Naive thymus-derived CD4-positive, alpha-beta T cell (primary cell): ENCODE measurements around the gene AVPI1. TPM values are rescaled to one million over a fixed set of nuclear protein-coding genes. Genes with fewer than 3 reads are reported as not detected.

Experiments
- ATAC-seq: fragments of 150-1000 bp; cut with Tn5 transposase; 2 replicates; pipeline ENCODE4 v1.10.0; 2021; ENCODE audit warnings: mild to moderate bottlenecking, moderate library complexity
- CTCF ChIA-PET: fragments of 350-600 bp; sonication (Branson Sonifier 250); formaldehyde crosslinking; loops from one replicate; lab custom pipeline; 2021; ENCODE audit warnings: antibody characterized with exemption; lab: Charles Lee
- POLR2A ChIA-PET: fragments of 350-600 bp; sonication (Branson Sonifier 250); formaldehyde crosslinking; loops from one replicate; lab custom pipeline; 2021; ENCODE audit warnings: antibody characterized with exemption, inconsistent platforms; lab: Charles Lee
- DNase-seq, 9 donors: peaks; one replicate each; pipeline versions ENCODE4 v3.0.0 to v3.0.0-alpha.2; 2020 to 2022; ENCODE audit warnings: mixed read lengths in 1 of 9
- H3K27ac ChIP-seq: one replicate; pipeline ENCODE4 v1.7.0; 2013; ENCODE audit warnings: mild to moderate bottlenecking, low read depth, low read length, moderate library complexity
- H3K27me3 ChIP-seq, 2 donors: one replicate each; pipeline ENCODE4 v1.7.0; 2013; ENCODE audit warnings: low read length in 2 of 2, mild to moderate bottlenecking in 2 of 2, moderate library complexity in 2 of 2; ENCODE audit not compliant: control insufficient read depth in 2 of 2, insufficient read depth in 2 of 2
- H3K36me3 ChIP-seq, 3 experiments: 1 replicate in 2 of 3; 2 replicates in 1 of 3; pipeline ENCODE4 v1.7.0; 2013; ENCODE audit warnings: low read length in 3 of 3, mild to moderate bottlenecking in 3 of 3, moderate library complexity in 1 of 3; ENCODE audit not compliant: insufficient read depth in 3 of 3, control insufficient read depth in 2 of 3
- H3K4me1 ChIP-seq, 2 donors: one replicate each; pipeline ENCODE4 v1.7.0; 2013; ENCODE audit warnings: low read length in 2 of 2, mild to moderate bottlenecking in 2 of 2, moderate library complexity in 1 of 2; ENCODE audit not compliant: control insufficient read depth in 2 of 2, insufficient read depth in 2 of 2
- H3K4me3 ChIP-seq: 2 replicates; pipeline ENCODE4 v1.7.0; 2013; ENCODE audit warnings: mild to moderate bottlenecking, low read length
- H3K9me3 ChIP-seq, 3 experiments: 1 replicate in 2 of 3; 2 replicates in 1 of 3; pipeline ENCODE4 v1.7.0; 2013; ENCODE audit warnings: low read length in 3 of 3; ENCODE audit not compliant: control insufficient read depth in 2 of 3
- H3K27ac Mint-ChIP-seq, 9 donors: one replicate each; pipeline ENCODE4 v1.8.0; 2020 to 2022; ENCODE audit warnings: mixed read lengths in 9 of 9, mild to moderate bottlenecking in 8 of 9, moderate library complexity in 5 of 9, inconsistent platforms in 2 of 9
- H3K27me3 Mint-ChIP-seq, 5 donors: one replicate each; pipeline ENCODE4 v1.8.0; 2021 to 2022; ENCODE audit warnings: mixed read lengths in 5 of 5, mild to moderate bottlenecking in 1 of 5
- H3K36me3 Mint-ChIP-seq, 5 donors: one replicate each; pipeline ENCODE4 v1.8.0; 2020 to 2022; ENCODE audit warnings: mixed read lengths in 5 of 5, mild to moderate bottlenecking in 3 of 5, inconsistent platforms in 1 of 5
- H3K4me1 Mint-ChIP-seq, 7 donors: one replicate each; pipeline ENCODE4 v1.8.0; 2020 to 2022; ENCODE audit warnings: mixed read lengths in 7 of 7, mild to moderate bottlenecking in 3 of 7, inconsistent platforms in 1 of 7
- H3K4me3 Mint-ChIP-seq, 10 donors: one replicate each; pipeline ENCODE4 v1.8.0; 2020 to 2022; ENCODE audit warnings: mild to moderate bottlenecking in 10 of 10, mixed read lengths in 10 of 10, moderate library complexity in 6 of 10, inconsistent platforms in 2 of 10
- H3K9me3 Mint-ChIP-seq, 11 donors: one replicate each; pipeline ENCODE4 v1.8.0; 2020 to 2022; ENCODE audit warnings: mixed read lengths in 11 of 11, mild to moderate bottlenecking in 4 of 11, inconsistent platforms in 1 of 11, moderate library complexity in 1 of 11
- intact Hi-C, 2 donors: fragments of 100-400 bp; cut with micrococcal nuclease; formaldehyde crosslinking; loops; one replicate each; pipeline ENCODE4 v1.15.1; 2023
- polyA plus RNA-seq, 2 donors: library from polyadenylated mRNA; unstranded; fragments of 300-500 nt; fragmentation: Illumina TruSeq; gene quantifications; one replicate each; pipeline ENCODE4 v1.2.3, GENCODE V29; 2021
- total RNA-seq, 6 experiments: library from RNA in 5 of 6; stranded (reverse) in 5 of 6; gene quantifications; 1 replicate in 5 of 6; 2 replicates in 1 of 6; pipeline ENCODE4 v1.2.3 and lab custom pipeline; 2021 to 2026

AVPI1 gene
- total and polyA plus RNA-seq, 7 experiments from 2014 or later, result 0.65 to 10.6 (median 2.2) TPM

DNA sequence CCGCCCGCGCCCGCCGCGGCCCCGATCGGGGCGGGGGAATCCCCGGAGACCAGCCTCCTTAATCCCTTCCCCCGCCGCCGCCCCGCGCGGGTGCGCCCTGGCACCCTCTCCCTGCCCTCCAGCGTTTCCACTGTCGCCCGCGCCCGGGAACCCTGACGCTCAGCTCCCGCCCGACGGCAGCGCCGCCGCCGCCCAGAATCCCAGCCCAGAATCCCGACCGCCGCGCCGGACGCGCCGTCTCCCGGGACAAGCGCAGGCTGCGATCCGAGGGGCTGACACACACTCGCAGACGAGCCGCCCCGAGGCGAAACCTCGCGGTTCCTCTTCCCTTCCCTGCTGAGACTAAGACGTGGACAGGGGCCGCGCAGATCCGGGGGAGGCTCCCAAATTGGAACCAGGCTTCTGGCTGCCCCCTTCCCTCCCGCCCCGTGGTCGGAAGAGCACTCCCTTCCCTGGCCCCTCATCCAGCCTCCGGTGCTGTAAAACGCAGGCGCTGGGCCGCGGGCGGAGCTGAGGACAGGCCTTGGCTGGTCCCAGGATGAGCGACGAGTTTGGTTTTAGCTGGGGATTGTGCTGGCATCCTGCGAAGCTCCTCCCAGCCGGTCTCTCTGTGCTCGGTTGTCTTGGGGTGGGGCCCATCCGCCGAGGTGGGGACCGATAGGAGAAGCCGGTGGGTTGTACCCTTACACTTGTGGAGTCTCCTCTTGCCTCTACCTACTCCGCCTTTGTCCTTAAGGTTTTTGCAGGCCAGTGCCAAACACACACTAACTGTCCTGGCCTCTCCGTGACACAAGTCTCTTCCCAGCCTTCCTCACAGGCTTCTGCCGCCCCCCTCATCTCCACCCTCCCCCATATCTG, 27.6 kb upstream of the AVPI1 start:
- Histone ChIP-seq H3K27me3 (no peaks in the 10 kb centered on the region), H3K36me3 (no peaks in the 10 kb centered on the region), H3K9me3 (no peaks in the 10 kb centered on the region), H3K27ac (no peak overlapping the region), H3K4me3 (peak overlapping the region; percentile 69), H3K4me1 (peaks cover 5 to 6% of the 10 kb centered on the region in 2 donors)
- no peaks in the 10 kb centered on the region for H3K9me3 Mint-ChIP-seq
- peak overlapping the region in 3 of 9 donors; percentile 38 to 86 (median 41) for H3K27ac Mint-ChIP-seq
- peak overlapping the region; percentile 95 to 100 (median 99) for H3K4me3 Mint-ChIP-seq
- intact Hi-C loops, result loop anchor here (1.0 to 2.0 kb wide), 6 partner anchors 14 to 74 kb away; partner anchors contain the start of genes ZFYVE27 (in 2 of the 2), AVPI1 (in 1 of the 2) and PI4K2A (in 1 of the 2)
- peaks cover 0 to 4% (median 0%) of the 10 kb centered on the region in 5 donors for H3K36me3 Mint-ChIP-seq
- peaks cover 5 to 20% (median 11%) of the 10 kb centered on the region in 7 donors for H3K4me1 Mint-ChIP-seq
- ATAC-seq (peak; percentile 59), DNase-seq (peak in 1 of 9 donors; percentile 40)
- peaks cover 8 to 38% (median 13%) of the 10 kb centered on the region in 5 donors for H3K27me3 Mint-ChIP-seq
- CTCF ChIA-PET, result interaction anchor here (1.0 to 1.4 kb wide), 2 partner anchors 11 to 17 kb away, joined by 3 to 4 read pairs; no protein-coding TSS in a partner anchor
- POLR2A ChIA-PET, result interaction anchor here (1.2 to 2.3 kb wide), 2 partner anchors 22 to 27 kb away, joined by 7 read pairs; partner anchors contain the start of genes AVPI1 and ZFYVE27

DNA sequence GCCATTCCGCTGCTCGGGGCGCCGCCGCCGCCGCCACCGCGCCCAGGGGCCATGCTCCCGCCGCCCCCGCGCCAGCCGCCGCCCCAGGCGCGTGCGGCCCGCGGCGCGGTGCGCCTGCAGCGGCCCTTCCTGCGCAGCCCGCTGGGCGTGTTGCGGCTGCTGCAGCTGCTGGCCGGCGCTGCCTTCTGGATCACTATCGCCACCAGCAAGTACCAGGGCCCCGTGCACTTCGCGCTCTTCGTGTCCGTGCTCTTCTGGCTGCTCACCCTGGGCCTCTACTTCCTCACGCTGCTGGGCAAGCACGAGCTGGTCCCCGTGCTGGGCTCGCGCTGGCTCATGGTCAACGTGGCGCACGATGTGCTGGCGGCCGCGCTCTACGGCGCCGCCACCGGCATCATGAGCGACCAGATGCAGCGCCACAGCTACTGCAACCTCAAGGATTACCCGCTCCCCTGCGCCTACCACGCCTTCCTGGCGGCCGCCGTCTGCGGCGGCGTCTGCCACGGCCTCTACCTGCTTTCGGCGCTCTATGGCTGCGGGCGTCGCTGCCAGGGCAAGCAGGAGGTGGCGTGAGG, 26.9 kb upstream of the AVPI1 start:
- Mint-ChIP-seq H3K9me3 (no peaks in the 10 kb centered on the region), H3K27ac (peak overlapping the region in 7 of 9 donors; percentile 44 to 95 (median 80)), H3K36me3 (peaks cover 0 to 4% (median 0%) of the 10 kb centered on the region in 5 donors), H3K4me3 (peak overlapping the region; percentile 95 to 100 (median 99)), H3K27me3 (peaks cover 15 to 43% (median 19%) of the 10 kb centered on the region in 5 donors), H3K4me1 (peaks cover 5 to 20% (median 11%) of the 10 kb centered on the region in 7 donors)
- DNase-seq (peak; percentile 28 to 67 (median 39)), ATAC-seq (peak; percentile 83)
- Histone ChIP-seq H3K9me3 (no peaks in the 10 kb centered on the region), H3K36me3 (no peaks in the 10 kb centered on the region), H3K4me1 (peaks cover 5 to 6% of the 10 kb centered on the region in 2 donors), H3K27ac (no peak overlapping the region), H3K27me3 (no peaks in the 10 kb centered on the region), H3K4me3 (peak overlapping the region; percentile 69)
- CTCF ChIA-PET, result interaction anchor here (1.0 to 1.4 kb wide), 2 partner anchors 10 to 18 kb away, joined by 3 to 4 read pairs; no protein-coding TSS in a partner anchor
- intact Hi-C loops, result loop anchor here (1.0 to 2.0 kb wide), 6 partner anchors 13 to 74 kb away; partner anchors contain the start of genes ZFYVE27 (in 2 of the 2), AVPI1 (in 1 of the 2) and PI4K2A (in 1 of the 2)
- POLR2A ChIA-PET, result interaction anchor here (0.6 to 2.3 kb wide), 3 partner anchors 23 to 31 kb away, joined by 3 to 7 read pairs (median 7); partner anchors contain the start of genes AVPI1 and ZFYVE27

DNA sequence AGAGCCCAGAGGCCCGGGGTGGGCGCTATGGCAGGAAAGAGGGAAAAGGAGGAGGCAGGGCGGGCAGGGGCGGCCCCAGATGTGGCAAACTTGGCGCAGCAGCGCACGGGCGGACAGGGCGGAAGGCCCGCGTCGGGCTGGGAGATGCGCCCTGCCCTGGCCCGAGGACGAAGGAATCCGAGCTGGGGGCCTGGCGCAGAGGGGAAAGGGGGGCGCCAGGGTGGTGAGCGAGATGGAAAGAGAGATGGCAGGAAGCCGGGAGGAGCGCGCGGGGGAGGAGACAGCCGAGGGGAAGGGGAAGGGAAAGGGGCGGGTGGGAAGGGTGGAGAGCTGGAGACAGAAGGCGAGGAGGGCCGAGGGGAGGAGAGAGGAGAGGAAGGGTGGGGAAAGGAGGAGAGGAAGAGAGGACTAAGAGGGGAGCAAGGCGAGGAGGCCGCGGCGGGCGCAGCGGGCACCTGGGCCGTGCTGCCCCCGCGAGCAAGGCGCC, 26.3 kb upstream of the AVPI1 start, which contains the start of gene MARVELD1:
TSS of gene MARVELD1 (plus strand) at position 392 of the 487 bp plus-strand sequence. CDS start 147 bp downstream, outside the sequence.
- intact Hi-C loops, result no loop called here
- H3K27me3 ChIP-seq, result no peaks in the 10 kb centered on the region
- Mint-ChIP-seq H3K4me3 (peak within 1 kb of the TSS; percentile 95 to 100 (median 99)), H3K36me3 (peaks cover 0 to 4% (median 0%) of the 10 kb centered on the region in 5 donors), H3K9me3 (no peaks in the 10 kb centered on the region), H3K27me3 (peaks cover 15 to 44% (median 21%) of the 10 kb centered on the region in 5 donors), H3K27ac (peak within 1 kb of the TSS in 7 of 9 donors; percentile 64 to 95 (median 80)), H3K4me1 (peaks cover 5 to 20% (median 11%) of the 10 kb centered on the region in 7 donors)
- peak within 1 kb of the TSS; percentile 69 for H3K4me3 ChIP-seq
- DNase-seq (peak in 1 of 9 donors; percentile 31), ATAC-seq (no peak)
- peaks cover 5 to 6% of the 10 kb centered on the region in 2 donors for H3K4me1 ChIP-seq
- ChIA-PET POLR2A (interaction anchor here (0.6 to 2.3 kb wide), 4 partner anchors 23 to 31 kb away, joined by 3 to 7 read pairs (median 6); partner anchors contain the start of genes AVPI1 and ZFYVE27), CTCF (interaction anchor here (1.0 to 2.4 kb wide), 4 partner anchors 10 to 23 kb away, joined by 3 to 7 read pairs (median 5); partner anchors contain the start of gene ZFYVE27)
- no peak within 1 kb of the TSS for H3K27ac ChIP-seq
- H3K9me3 ChIP-seq, result no peaks in the 10 kb centered on the region
- H3K36me3 ChIP-seq, result no peaks in the 10 kb centered on the region

DNA sequence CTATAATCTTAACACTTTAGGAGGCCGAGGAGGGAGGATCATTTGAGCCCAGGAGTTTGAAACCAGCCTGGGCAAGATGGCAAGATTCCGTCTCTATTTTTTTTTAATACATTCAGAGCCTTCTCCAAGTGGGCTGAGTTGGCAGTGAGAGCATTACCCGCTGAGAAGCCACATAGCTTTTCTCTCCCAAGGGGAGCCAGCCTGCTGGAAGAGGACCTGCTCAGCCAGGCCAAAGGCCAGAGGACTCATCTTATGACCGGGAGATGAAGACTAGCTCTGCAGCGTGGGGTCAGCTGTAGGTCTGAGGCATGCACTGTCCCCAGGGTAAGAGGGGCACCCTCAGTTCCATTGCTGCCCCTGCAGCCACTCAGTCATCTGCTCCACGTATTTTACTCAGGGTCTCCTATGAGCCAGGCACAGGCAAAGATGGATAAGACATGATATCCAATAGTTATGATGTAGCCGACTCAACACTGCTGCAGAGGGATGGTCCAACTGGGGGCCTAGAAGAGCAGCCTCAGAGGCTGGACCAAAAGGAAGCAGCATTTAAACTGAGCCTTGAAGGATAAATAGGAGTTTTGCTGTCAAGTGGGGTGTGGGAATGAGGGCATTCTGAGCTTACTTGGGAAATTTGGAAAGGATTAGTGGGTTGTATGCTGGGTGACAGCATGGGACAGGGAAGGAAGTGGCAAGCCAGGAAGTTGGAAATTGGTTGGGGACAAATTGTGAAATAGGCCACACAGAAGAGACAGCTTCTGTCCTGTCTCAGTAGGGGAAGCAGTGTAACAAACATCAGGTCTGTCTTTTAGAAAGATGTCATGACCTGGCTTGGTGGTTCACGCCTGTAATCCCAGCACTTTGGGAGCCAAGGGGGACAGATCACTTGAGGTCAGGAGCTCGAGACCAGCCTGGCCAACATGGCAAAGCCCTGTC, 24.9 kb upstream of the AVPI1 start:
- peak overlapping the region; percentile 8 to 99 (median 72) for H3K4me3 Mint-ChIP-seq
- H3K27me3 ChIP-seq, result no peaks in the 10 kb centered on the region
- ChIA-PET POLR2A (interaction anchor here (0.9 to 2.0 kb wide), 2 partner anchors 24 to 25 kb away, joined by 3 to 6 read pairs; partner anchors contain the start of genes AVPI1 and ZFYVE27), CTCF (interaction anchor here (0.7 to 6.1 kb wide), 5 partner anchors 9 to 329 kb away, joined by 3 to 58 read pairs (median 6); partner anchors contain the start of genes AVPI1 and ZFYVE27)
- H3K9me3 ChIP-seq, result no peaks in the 10 kb centered on the region
- H3K9me3 Mint-ChIP-seq, result no peaks in the 10 kb centered on the region
- H3K4me3 ChIP-seq, result no peak overlapping the region
- no peak overlapping the region for H3K27ac ChIP-seq
- peaks cover 5 to 20% (median 11%) of the 10 kb centered on the region in 7 donors for H3K4me1 Mint-ChIP-seq
- intact Hi-C loops, result no loop called here
- H3K27ac Mint-ChIP-seq, result peak overlapping the region in 3 of 9 donors; percentile 53 to 79 (median 59)
- H3K36me3 ChIP-seq, result no peaks in the 10 kb centered on the region
- ATAC-seq (no peak), DNase-seq (no peak)
- H3K36me3 Mint-ChIP-seq, result peaks cover 0 to 4% (median 0%) of the 10 kb centered on the region in 5 donors
- H3K4me1 ChIP-seq, result peaks cover 5 to 6% of the 10 kb centered on the region in 2 donors
- peaks cover 15 to 45% (median 24%) of the 10 kb centered on the region in 5 donors for H3K27me3 Mint-ChIP-seq
